ENCODE data around the gene WDTC1. TPM values are rescaled to one million over a fixed set of nuclear protein-coding genes. Genes with fewer than 3 reads are reported as not detected.

The WDTC1 gene
- total RNA-seq, 2 donors from 2014 or later = 41.6 to 42.5 TPM

DNA sequence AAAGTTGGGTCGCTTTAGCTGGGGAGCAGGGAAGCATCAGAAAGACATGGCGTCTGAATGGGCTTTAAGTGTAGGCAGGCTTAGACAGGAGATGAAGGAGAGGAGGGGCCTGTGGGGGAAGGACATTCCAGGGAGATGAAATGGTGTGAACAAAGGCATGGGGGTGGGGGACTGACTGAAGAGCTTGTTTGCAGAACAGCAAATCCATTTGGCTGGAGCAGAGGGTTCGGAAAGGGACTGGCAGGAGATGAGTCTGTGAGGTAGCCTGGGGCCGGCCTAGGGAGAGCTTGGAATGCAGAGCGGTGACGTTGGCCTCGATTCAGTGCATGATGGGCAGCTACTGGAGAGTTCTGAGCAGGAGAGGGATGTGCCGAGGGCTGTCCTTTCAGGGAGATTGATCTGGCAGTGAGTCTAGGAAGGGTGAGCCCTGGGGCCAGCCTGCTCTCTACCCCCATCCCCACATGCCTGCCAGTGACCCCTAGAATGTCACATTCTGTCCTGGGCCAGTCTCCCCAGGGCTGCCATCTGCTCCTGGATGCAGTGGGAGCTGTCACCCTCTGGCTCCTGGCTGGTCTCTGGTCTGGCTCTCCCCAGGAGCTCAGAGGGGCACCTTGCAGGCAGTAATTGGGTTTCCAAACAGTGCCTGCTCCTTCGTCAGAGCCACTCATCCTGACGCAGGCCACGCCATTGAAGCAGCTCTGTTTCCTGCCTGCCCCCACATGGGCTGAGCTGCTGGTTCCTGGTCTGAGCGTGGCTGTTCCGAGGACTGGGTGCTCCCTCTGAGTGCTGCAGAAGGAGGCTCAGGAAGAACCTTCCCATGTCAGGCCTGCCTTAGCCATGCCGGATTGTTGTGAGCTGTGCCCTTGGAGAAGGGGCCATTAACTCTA lies 65.2 kb downstream of the WDTC1 start:
- no peak overlapping the region for H3K4me3 Mint-ChIP-seq
- H3K27ac Mint-ChIP-seq = no peak overlapping the region
- no peak for ATAC-seq (replicated peaks in 1 of 2)
- H3K27me3 Mint-ChIP-seq (ENCODE audit: low read depth) = no peaks in the 10 kb centered on the region
- no peak for DNase-seq
- no peaks in the 10 kb centered on the region for H3K36me3 Mint-ChIP-seq (ENCODE audit: insufficient read depth in 2 of 2)
- H3K9me3 Mint-ChIP-seq = no peaks in the 10 kb centered on the region
- no peaks in the 10 kb centered on the region for H3K4me1 Mint-ChIP-seq (ENCODE audit: low read depth)

GRCh38 chr1:27300341-27301051 lies 66.1 kb downstream of the WDTC1 start:
- peak; percentile 80 to 89 for ATAC-seq (replicated peaks in 1 of 2)
- Mint-ChIP-seq H3K4me3 (no peak overlapping the region), H3K27me3 (ENCODE audit: low read depth) (no peaks in the 10 kb centered on the region), H3K27ac (no peak overlapping the region), H3K36me3 (ENCODE audit: insufficient read depth in 2 of 2) (no peaks in the 10 kb centered on the region), H3K4me1 (ENCODE audit: low read depth) (no peaks in the 10 kb centered on the region), H3K9me3 (no peaks in the 10 kb centered on the region)
- DNase-seq = peak; percentile 69 to 78

DNA sequence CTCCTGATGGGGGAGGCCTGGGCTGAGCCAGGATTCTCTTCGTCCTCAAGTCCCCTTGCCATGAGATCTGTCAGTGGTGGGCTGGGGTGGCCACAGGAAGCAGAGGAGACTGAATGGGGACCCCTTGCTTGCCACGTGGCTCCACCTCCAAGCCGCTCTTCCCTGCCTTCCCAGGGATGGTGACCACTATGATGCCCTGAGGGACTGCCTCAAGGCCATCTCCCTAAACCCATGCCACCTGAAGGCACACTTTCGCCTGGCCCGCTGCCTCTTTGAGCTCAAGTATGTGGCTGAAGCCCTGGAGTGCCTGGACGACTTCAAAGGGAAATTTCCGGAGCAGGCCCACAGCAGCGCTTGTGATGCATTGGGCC lies 66.6 kb downstream of the WDTC1 start:
- no peaks in the 10 kb centered on the region for H3K36me3 Mint-ChIP-seq (ENCODE audit: insufficient read depth in 2 of 2)

GRCh38 chr1:27301582-27302199 lies 67.3 kb downstream of the WDTC1 start:
- DNase-seq (no peak), ATAC-seq (replicated peaks in 1 of 2) (no peak)
- Mint-ChIP-seq H3K27ac (no peak overlapping the region), H3K4me1 (ENCODE audit: low read depth) (no peaks in the 10 kb centered on the region), H3K27me3 (ENCODE audit: low read depth) (no peaks in the 10 kb centered on the region), H3K36me3 (ENCODE audit: insufficient read depth in 2 of 2) (no peaks in the 10 kb centered on the region), H3K4me3 (no peak overlapping the region), H3K9me3 (no peaks in the 10 kb centered on the region)

More for the DNA sequence above, 66.6 kb downstream of the WDTC1 start:
- DNase-seq (no peak), ATAC-seq (replicated peaks in 1 of 2) (no peak)
- H3K27ac Mint-ChIP-seq = no peak overlapping the region
- no peaks in the 10 kb centered on the region for H3K27me3 Mint-ChIP-seq (ENCODE audit: low read depth)
- no peak overlapping the region for H3K4me3 Mint-ChIP-seq
- no peaks in the 10 kb centered on the region for H3K9me3 Mint-ChIP-seq
- no peaks in the 10 kb centered on the region for H3K4me1 Mint-ChIP-seq (ENCODE audit: low read depth)

GRCh38 chr1:27302612-27303011 lies 68.2 kb downstream of the WDTC1 start:
- Mint-ChIP-seq H3K36me3 (ENCODE audit: insufficient read depth in 2 of 2) (no peaks in the 10 kb centered on the region), H3K27ac (no peak overlapping the region), H3K4me3 (no peak overlapping the region), H3K9me3 (no peaks in the 10 kb centered on the region), H3K4me1 (ENCODE audit: low read depth) (no peaks in the 10 kb centered on the region), H3K27me3 (ENCODE audit: low read depth) (no peaks in the 10 kb centered on the region)
- ATAC-seq (replicated peaks in 1 of 2) (no peak), DNase-seq (no peak)

GRCh38 chr1:27303509-27303908 lies 69.1 kb downstream of the WDTC1 start:
- no peaks in the 10 kb centered on the region for H3K36me3 Mint-ChIP-seq (ENCODE audit: insufficient read depth in 2 of 2)
- no peak overlapping the region for H3K27ac Mint-ChIP-seq
- no peaks in the 10 kb centered on the region for H3K9me3 Mint-ChIP-seq
- DNase-seq (no peak), ATAC-seq (replicated peaks in 1 of 2) (no peak)
- H3K4me3 Mint-ChIP-seq = no peak overlapping the region
- no peaks in the 10 kb centered on the region for H3K4me1 Mint-ChIP-seq (ENCODE audit: low read depth)
- no peaks in the 10 kb centered on the region for H3K27me3 Mint-ChIP-seq (ENCODE audit: low read depth)

GRCh38 chr1:27306071-27306470 lies 71.6 kb downstream of the WDTC1 start:
- H3K4me1 Mint-ChIP-seq (ENCODE audit: low read depth) = no peaks in the 10 kb centered on the region
- no peaks in the 10 kb centered on the region for H3K36me3 Mint-ChIP-seq (ENCODE audit: insufficient read depth in 2 of 2)
- no peak for ATAC-seq (replicated peaks in 1 of 2)
- no peaks in the 10 kb centered on the region for H3K27me3 Mint-ChIP-seq (ENCODE audit: low read depth)
- H3K27ac Mint-ChIP-seq = no peak overlapping the region
- H3K4me3 Mint-ChIP-seq = no peak overlapping the region
- no peaks in the 10 kb centered on the region for H3K9me3 Mint-ChIP-seq
- no peak for DNase-seq

- Mint-ChIP-seq H3K27me3 (ENCODE audit: low read depth) (no peaks in the 10 kb centered on the region), H3K27ac (no peak overlapping the region), H3K9me3 (no peaks in the 10 kb centered on the region), H3K4me3 (no peak overlapping the region), H3K4me1 (ENCODE audit: low read depth) (no peaks in the 10 kb centered on the region), H3K36me3 (ENCODE audit: insufficient read depth in 2 of 2) (no peaks in the 10 kb centered on the region)
- no peak for ATAC-seq (replicated peaks in 1 of 2)
- no peak for DNase-seq
Measured at GRCh38 chr1:27306892-27307761, 72.7 kb downstream of the WDTC1 start.

DNA sequence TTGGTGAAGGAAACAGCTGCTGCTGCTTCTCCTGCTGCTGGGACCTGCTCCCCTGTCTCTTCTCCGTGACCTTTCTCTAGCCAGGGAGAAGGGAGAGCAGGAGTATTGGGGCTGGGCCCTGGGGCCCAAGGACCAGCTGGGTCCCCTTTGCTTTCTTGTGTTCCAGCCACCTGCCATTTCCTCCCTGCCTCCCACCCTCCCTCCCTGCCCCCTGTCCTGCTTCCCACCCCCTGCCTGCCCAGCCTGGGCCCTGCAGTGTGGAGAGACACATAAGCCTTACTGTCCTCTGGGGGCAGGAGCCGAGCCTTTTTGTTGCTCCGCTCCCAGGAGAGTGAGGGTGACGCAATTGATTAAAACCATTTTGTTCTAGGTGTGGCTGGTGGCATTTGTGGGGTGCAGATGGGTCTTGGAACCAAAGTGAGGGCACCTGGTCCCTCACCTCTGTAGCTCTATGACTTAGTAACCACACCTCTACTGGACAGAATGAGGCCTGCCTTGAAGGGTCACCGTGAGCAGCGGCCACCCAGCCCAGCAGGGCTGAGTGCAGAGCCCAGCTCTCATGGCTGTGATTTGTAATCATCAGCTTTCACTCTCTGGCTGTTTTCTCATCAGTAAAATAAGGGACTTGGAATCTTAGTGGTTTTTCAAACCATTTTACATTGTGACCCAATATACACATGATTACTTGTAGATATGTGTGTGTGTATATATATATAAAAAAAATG lies 73.6 kb downstream of the WDTC1 start:
- H3K4me1 Mint-ChIP-seq (ENCODE audit: low read depth) = no peaks in the 10 kb centered on the region
- no peaks in the 10 kb centered on the region for H3K9me3 Mint-ChIP-seq
- ATAC-seq (replicated peaks in 1 of 2) (no peak), DNase-seq (no peak)
- H3K27ac Mint-ChIP-seq = no peak overlapping the region
- H3K36me3 Mint-ChIP-seq (ENCODE audit: insufficient read depth in 2 of 2) = no peaks in the 10 kb centered on the region
- no peak overlapping the region for H3K4me3 Mint-ChIP-seq
- no peaks in the 10 kb centered on the region for H3K27me3 Mint-ChIP-seq (ENCODE audit: low read depth)

DNA sequence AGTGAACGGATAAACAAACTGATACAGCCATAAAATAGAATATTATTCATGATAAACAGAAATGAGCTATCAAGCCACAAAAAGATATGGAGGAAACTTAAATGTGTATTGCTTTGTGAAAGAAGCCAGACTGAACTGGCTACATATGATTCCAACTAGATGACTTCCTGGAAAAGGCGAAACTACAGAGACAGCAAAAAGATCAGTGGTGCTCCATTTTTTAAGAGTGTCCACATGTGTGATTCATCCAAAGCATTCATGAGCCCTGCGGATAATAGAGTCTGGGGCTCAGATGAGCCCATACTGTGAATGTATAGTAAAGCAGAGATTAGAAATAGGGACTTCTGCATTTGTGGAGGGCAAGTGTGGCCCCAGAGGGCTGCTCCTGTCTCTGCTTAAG lies 79.7 kb downstream of the WDTC1 start:
- Mint-ChIP-seq H3K36me3 (ENCODE audit: insufficient read depth in 2 of 2) (no peaks in the 10 kb centered on the region), H3K9me3 (no peaks in the 10 kb centered on the region), H3K27me3 (ENCODE audit: low read depth) (no peaks in the 10 kb centered on the region), H3K27ac (no peak overlapping the region), H3K4me1 (ENCODE audit: low read depth) (no peaks in the 10 kb centered on the region), H3K4me3 (no peak overlapping the region)
- DNase-seq = no peak
- no peak for ATAC-seq (replicated peaks in 1 of 2)

- Mint-ChIP-seq H3K4me1 (ENCODE audit: low read depth) (no peaks in the 10 kb centered on the region), H3K36me3 (ENCODE audit: insufficient read depth in 2 of 2) (no peaks in the 10 kb centered on the region), H3K9me3 (no peaks in the 10 kb centered on the region), H3K27ac (no peak overlapping the region), H3K27me3 (ENCODE audit: low read depth) (no peaks in the 10 kb centered on the region), H3K4me3 (no peak overlapping the region)
- ATAC-seq (replicated peaks in 1 of 2) = no peak
- DNase-seq = no peak
Measured at GRCh38 chr1:27314737-27315136, 80.3 kb downstream of the WDTC1 start.

GRCh38 chr1:27316860-27317259 lies 82.4 kb downstream of the WDTC1 start:
- Mint-ChIP-seq H3K27me3 (ENCODE audit: low read depth) (no peaks in the 10 kb centered on the region), H3K36me3 (ENCODE audit: insufficient read depth in 2 of 2) (no peaks in the 10 kb centered on the region), H3K27ac (no peak overlapping the region), H3K9me3 (no peaks in the 10 kb centered on the region), H3K4me3 (no peak overlapping the region), H3K4me1 (ENCODE audit: low read depth) (no peaks in the 10 kb centered on the region)
- DNase-seq (no peak), ATAC-seq (replicated peaks in 1 of 2) (no peak)
